NCI-H1417 treated with DMSO at 0.1 percent for 48 hours (cell line): Measurements from ENCODE around the gene THADA.
"Not testable (repeated sequence)": the region's sequence is repeated elsewhere in the genome, so short reads cannot be mapped to it uniquely, and the experiment has no call there.

Source experiments
- DNase-seq: peaks from one replicate; lab custom pipeline; 2025; lab: John Stamatoyannopoulos, UW

Gene THADA

DNA sequence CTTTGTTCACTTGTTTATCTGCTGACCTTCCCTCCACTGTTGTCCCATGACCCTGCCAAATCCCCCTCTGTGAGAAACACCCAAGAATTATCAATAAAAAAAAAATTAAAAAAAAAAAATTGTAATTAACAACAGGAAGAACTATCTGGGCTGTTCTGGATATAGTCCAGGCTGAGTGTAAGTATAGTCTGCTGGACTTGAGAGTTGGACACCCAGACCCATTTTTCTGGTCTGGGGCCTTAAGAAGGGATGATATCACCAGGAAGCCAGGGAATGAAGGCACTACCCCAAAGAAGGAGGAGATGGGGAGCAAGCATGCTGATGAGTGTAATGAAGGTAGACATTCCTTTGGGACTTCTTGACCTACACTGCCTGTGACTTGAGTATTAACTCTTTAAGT is 297.3 kb downstream of the THADA start:
- no peak for DNase-seq

DNA sequence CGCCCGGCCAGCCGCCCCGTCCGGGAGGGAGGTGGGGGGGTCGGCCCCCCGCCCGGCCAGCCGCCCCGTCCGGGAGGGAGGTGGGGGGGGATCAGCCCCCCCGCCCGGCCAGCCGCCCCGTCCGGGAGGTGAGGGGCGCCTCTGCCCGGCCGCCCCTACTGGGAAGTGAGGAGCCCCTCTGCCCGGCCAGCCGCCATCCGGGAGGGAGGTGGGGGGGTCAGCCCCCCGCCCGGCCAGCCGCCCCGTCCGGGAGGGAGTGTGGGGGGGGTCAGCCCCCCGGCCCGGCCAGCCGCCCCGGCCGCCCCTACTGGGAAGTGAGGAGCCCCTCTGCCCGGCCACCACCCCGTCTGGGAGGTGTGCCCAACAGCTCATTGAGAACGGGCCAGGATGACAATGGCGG is 298.1 kb downstream of the THADA start:
- DNase-seq, result not testable (repeated sequence)

DNA sequence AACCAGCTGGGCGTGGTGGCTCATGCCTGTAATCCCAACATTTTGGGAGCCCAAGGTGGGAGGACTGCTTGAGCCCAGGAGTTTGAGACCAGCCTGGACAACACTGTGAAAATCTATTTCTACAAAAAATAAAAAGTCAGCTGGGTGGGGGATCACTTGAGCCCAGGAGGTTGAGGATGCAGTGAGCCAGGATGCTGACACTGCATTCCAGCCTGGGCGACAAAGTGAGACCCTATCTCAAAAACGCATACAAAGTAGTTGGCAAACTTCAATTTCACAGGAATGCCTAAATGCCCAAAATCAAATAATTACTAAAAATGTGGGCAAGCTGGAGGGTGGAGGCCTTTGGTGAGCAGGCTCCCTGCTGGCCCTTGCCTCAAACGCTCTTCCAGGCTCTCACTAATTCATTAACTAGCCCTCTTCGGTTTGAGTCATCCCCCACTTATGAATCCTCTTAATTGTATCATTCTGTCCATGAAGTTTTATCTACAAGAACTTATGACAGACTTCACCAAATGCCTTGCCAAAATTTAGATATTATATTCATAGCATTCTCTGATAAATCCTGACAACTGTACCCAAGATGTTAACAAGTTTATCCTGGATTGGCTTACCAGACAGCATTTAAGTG is 300.8 kb downstream of the THADA start:
- DNase-seq, result no peak

DNA sequence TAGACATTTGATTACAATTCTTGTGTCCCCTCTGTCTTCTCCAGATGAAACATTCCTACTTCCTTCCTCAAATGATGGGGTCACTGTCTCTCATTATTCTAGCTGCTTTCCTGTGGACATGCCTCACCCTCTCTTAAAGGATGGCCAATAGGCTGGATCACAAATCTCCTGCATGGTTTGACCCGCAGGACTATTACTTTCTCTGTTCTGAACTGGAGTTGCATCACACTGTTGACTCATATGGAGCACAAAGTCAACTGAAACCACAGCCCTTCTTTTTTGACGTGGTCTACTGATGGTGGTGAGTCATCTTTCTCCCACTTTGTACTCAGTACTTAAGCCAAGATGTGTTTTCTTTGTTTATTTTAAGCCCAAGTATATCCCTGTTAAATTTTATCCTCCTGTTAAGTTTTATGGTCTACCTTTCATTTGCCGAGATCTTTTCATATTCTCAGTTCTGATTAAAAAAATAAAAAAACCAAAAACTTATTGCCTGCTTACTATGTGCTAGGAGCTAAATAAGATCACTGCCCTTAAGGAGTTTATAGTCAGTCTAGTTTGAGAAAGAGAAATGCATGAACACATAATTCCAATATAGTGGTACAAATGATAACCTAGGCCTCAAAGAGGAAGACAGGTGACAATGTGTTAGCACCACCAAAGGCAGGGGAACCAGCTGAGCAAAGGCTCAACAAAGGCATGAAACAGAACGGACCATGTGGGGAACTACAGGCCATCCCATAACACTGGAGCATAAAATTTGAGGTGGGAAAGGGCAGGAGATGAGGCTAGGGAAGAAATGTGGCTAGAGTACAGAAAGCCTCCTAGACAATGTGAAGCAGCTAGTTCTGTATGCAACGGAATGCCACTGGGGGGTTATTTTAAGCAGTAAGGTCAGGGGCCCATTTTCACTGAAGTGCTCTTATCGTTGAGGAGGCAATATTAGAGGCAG is 301.8 kb downstream of the THADA start:
- no peak for DNase-seq

DNA sequence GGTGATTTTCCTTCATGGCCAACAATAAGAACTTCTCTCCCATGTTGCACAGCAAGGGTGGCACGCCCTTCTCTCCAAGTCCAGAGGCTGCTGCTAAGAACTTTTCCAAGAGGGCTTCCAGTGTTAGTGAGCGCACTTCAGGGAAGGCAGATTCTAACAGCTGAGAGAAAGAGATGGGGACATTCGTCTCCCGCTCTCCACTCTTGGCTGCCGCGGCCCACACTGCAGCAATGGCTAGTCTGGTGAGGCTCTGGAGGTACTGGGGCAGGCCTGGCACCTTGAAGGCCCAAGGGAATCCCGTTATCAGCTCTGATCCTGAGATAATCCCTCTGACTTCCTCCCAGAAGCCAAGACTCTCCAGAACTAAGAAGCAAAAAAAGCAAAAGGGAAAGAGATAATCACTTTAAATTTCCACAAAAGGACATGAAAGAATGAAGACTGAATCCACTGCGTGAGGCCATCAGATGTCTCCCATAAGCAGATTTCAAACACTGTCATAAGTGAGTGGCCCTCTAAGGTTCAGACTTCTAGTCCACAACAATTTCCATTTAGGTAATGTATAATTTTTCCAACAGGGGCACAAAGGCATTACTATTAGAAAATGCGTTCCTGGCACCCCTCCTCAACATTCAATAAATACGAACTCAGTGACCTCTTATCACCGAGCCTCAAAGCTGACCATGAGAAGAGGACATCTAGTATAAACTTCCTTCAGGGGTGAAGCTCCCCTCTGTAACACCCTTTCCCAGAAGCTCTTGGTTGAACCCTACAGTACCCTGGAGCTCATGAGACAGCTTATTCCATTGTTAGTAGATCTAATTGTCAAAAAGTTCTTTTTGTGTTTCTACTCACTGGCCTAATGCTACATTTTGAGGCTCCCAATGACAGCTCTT is 302.7 kb downstream of the THADA start:
- no peak for DNase-seq

DNA sequence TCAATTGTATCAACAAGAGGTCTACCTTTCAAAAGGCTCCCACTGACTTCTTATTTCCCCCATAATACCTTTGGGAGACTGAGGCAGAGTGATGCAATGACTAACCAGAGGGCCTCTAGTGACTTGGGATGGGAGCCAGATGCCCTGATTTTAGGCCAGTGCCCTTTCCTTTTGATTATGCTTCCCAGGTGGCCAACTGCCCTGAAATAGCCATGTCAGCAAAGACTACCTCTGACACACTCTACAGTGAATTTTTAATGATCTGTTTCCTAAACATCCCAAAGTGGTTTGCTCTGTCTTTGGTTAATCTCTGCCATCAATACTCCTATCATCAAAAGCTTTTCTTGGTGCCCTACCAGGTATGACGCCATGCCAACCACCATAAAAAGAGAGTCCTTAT is 303.5 kb downstream of the THADA start:
- no peak for DNase-seq

DNA sequence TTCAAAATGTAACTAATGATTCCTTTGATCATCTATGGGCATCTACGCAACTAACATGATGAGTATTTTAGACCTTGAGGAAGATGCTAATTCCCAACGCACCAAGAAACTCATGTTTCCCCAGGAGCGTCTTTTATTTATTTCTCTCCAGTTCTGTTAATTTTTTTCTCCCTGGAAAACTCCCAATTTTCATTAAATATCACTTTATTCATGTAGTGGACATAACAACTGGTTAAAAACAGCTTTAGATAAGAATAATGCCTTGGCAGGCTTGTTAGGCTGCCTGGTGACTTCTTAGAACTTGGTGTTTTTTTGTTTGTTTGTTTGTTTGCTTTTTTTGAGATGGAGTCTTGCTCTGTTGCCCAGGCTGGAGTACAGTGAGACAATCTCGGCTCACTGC is 306.5 kb downstream of the THADA start:
- DNase-seq, result no peak

DNA sequence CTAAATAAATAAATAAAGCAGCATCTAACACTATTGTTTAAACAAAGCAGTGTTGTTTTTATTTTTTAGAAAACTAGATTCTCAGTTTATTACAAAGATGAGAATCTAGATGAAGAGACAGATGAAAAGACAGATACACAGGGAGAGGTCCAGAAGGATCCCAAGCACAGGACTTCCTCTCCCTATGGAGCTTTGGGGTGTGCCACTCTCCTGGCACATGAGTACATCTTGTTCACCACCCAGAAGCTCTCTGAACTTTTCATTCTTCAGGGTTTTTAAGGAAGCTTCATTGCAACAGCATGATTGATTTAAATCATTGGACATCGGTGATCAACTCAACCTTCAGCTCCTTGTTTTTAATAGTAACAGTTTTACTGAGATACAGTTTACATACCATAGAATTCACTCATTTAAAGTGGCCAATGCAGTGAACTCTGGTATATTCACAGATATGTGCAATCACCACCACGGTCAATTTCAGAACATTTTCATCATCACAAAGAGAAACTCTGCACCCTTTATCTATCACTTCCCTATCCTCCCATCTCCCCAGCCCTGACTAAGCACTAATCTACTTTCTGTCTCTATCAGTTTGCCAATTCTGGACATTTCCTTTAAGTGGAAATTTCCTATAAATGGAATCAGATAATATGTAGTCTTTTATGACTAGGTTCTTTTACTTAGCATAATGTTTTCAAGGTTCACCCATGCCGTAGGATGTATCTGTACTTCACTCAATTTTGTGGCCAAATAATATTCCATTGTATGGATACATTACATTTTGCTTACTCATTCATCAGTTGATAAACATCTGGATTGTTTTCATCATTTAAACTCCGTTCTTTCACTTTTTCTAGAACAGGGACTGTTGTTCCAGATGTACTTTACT is 307.2 kb downstream of the THADA start:
- no peak for DNase-seq

DNA sequence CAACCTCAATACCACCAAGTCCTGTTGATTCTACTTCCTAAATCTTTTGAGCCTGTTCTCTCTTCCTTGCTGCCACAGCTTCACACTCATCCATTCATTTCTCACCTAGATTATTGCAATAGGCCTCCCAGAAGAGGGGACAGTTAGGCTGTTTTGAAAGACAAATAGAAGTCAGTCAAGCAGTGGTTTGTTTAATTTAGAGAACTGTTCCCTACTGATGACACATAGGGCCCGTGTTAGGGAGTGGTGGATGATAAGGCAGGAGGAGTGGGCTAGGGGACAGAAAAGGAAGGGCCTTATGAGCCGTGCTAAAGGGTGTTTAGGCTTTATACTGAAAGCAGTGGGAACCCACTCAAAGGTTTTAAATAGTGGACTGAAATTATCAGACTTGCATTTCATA is 309.9 kb downstream of the THADA start:
- DNase-seq, result no peak

DNA sequence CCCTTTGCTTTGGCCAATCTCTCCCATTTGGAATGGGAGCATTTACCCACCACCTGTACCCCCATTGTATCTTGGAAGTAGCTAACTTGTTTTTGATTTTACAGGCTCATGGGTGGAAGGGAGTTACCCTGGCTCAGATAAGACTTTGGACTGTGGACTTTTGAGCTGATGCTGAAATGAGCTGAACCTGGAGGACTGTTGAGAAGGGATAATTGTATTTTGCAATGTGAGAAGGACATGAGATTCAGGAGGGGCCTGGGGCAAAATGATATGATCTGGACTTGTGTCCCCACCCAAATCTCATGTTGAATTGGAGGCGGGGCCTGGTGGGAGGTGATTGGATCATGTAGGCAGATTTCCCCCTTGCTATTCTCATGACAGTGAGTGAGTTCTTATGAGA is 310.9 kb downstream of the THADA start:
- DNase-seq, result no peak

DNA sequence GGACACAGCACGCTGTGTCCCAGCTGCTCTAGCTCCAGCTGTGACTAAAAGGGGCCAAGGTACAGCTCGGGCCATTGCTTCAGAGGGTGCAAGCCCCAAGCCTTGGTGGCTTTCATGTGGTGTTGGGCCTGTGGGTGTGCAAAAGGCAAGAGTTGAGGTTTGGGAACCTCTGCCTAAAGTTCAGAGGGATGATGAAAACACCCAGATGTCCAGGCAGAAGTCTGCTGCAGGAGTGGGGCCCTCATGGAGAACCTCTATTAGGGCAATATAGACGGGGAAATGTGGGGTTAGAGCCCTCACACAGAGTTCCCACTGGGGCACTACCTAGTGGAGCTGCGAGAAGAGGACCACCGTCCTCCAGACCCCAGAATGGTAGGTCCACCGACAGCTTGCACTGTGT is 311.5 kb downstream of the THADA start:
- not testable (repeated sequence) for DNase-seq

DNA sequence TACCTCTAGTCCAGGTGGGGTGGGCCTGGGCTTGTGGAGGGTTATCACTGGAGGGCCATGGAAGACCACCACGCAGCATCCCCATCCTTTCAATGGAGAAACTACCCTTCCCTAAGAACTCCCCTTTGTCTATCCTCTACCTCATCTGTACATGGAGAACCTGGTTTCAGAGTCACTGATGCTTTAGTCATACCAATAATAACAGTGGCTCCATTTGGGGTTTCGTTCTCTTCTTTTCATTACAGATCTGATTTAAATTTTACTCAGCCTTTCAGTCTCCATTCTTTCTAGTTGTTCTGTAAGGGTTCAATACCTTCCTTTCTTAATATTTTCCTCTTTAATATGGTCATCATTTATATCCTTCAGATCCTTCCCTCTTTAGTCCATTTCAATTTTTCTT is 314.8 kb downstream of the THADA start:
- DNase-seq, result no peak

DNA sequence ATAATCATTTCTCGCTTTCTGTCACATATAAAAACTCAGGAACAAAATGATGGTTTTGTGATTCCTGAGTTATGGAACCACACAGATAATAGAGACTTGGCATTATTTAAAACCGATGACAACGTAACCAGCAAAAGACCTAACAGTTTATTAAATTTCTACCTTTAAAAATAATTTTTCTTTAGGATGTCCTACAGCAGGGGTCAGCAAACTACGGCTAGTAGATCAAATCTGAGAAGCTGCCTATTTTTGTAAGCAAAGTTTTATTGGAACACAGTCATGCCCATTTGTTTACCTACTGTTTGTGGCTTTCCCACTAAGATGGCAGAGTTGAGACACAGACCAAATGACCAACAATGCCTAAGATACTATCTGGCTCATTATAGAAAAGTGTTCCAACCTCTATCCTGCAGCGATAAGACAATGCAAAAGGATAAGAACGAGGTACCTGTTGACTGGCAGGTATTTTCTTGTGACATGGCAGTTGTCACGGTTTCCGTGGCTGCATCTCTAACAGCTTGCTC is 316.5 kb downstream of the THADA start:
- DNase-seq, result no peak

DNA sequence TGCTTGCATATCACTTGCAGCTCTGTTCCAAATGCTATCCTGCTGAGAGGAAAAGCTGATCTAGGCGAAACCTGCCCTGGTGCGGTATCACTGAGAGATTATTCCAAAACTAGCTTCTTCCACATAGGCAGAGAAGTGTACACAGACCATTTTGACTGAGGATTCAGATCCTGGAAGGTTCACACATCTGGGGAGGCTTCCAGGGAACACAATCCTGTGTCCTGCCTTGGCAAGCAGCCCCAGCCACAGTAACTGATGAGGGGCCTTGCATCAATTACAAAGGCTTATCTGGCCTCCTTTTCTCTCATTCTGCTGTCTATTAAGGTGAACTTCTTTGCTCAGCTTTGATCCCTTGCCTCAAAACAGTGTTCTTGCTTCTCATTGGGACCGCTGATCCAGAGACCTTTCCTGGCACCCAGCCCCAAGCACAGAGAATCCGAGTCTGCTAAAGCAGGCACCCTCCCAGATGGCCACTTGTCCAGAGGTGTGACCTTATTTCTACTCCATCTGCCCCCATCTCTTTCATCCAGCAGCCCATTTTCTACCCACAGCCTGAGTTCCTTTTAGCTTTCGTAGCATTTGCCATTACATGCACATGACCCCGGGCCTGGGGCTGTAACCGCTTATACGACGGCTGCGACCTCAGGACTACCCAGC is 317.1 kb downstream of the THADA start:
- no peak for DNase-seq

DNA sequence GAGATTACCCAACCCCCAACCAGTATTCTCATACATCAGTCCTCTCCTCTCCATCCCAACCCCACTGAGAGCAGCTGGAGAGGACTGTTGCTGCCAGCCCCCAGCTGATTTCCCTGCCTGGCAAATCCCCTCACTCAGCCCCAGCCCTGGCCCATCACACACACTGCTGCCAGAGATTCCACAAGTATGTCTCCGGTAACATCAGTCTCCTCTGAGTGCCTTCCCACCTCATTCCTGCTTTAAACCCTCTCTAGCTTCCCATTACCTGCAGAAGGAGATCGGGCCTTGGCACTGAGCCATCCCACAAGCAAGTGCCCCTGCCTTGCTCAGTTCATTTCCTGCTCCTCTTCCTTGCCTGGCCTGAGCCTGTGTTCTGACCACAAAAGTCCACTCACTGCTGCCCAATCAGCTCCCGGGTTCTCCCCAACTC is 318.9 kb downstream of the THADA start:
- DNase-seq, result no peak

DNA sequence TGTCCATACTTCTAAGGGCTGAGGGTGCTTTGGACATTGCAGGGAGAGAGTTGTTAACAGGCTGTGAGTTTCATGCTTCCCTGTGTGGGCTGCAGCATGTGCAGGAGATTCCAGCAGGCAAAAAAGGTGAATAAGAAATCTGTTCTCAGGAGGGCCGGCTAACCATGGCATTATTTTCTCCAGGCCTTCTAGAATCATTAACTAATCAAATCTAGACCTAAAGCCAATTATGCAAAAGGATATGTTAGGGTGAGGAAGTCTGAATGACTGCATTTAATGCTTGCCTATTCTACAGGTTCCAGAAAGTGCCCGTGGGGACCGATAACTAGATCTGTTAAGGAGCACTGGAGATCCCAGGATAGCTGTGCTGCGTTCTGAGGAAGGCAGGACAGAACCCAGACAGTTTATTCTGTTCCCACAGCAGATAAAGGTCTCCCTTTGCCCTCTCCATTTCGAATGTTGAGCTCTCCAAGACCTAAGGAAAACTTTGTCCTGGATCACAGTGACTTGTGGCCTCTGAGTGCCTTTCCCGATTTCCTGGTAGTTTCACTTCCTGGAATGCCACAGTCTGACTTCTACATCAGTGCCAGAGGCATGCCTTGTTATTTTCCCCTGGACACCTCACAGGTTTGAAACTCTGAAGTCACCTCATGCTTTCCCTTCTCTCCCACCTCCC is 319.4 kb downstream of the THADA start:
- DNase-seq, result no peak

DNA sequence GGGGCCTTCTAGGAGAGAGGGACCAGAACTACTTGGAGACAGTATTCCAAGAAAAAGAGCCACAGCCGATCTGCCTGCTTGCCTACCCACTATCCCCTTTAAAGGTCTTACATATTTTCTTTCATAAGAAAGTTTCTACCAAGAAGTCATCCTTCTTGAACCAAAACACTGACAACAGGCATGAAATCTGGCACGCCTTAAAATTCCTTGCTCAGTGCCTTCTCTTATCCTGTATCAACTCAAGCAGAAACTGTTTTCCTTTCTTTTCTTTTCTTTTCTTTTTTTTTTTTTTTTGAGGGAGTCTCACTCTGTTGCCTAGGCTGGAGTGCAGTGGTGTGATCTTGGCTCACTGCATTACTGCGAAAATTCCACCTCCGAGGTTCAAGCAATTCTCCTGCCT is 321.1 kb downstream of the THADA start:
- no peak for DNase-seq

DNA sequence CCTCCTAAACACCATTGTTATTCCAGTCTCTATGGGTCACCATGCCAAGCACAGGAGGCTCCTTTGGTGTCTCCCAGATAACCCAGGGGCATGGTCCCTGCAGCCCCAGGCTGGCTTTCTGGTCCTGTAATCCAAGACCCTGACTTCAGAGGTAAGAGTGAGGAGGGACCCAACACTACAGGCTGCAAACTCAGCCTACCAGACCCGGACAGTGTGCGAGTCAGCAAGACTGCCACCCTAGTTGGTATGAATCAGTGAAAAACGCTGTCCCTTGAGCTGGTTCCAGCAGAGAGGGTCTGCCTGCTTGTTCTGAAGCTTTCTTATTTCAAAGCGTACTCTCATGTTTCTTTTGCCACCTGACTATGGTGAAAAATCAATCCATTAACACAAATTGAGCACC is 321.8 kb downstream of the THADA start:
- no peak for DNase-seq

DNA sequence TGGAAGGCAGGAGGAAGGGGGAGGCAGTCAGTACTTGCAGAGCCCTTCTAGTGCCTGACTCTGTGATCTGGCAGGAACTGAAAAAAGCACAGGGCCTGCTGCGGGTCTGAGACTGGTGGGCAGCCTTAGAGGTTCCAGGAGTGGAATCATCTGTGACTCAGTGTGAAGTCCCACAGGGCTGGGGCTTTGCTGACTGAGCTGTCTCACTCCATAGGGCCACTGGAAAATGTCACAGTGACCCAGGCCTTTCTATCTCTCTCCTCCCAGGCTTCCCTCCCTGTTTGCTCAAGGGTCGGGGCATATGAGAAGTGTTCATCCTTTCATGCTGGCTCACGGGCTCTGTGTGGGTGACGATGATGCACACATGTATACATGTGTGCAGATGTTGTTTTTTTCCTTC is 322.3 kb downstream of the THADA start:
- DNase-seq, result no peak
